Left lung (tissue), 10 donors: Measurements from ENCODE around the gene EIF2S1. TPM values are rescaled to one million over a fixed set of nuclear protein-coding genes. Genes with fewer than 3 reads are reported as not detected.

ENCODE experiments used
- ATAC-seq: fragments of 200-7000 bp; cut with Tn5 transposase; one replicate; pipeline ENCODE4 v1.9.1; 2020; ENCODE audit warnings: moderate library complexity
- DNase-seq, 4 donors: peaks; one replicate each; pipeline ENCODE4 v3.0.0-alpha.2; 2013 to 2020
- H3K27ac ChIP-seq, 2 donors: fragments of 200-600 bp; sonication (generic) in 1 of 2; one replicate each; pipeline versions ENCODE4 v1.5.0 to v1.8.0; 2020 to 2021
- H3K27me3 ChIP-seq, 2 donors: fragments of 200-600 bp; sonication (generic) in 1 of 2; one replicate each; pipeline versions ENCODE4 v1.5.0 to v1.8.0; 2020 to 2021
- H3K36me3 ChIP-seq, 2 donors: fragments of 200-600 bp; sonication (generic) in 1 of 2; one replicate each; pipeline versions ENCODE4 v1.5.0 to v1.8.0; 2020 to 2021
- H3K4me1 ChIP-seq, 2 donors: fragments of 200-600 bp; one replicate each; pipeline ENCODE4 v1.8.0; 2021
- H3K4me3 ChIP-seq, 2 donors: fragments of 200-600 bp; sonication (generic) in 1 of 2; one replicate each; pipeline versions ENCODE4 v1.5.0 to v1.8.0; 2020 to 2021; ENCODE audit warnings: mild to moderate bottlenecking in 1 of 2
- H3K9me3 ChIP-seq, 2 donors: fragments of 200-600 bp; sonication (generic) in 1 of 2; one replicate each; pipeline versions ENCODE4 v1.5.0 to v1.8.0; 2020 to 2021
- CTCF ChIP-seq, 2 donors: fragments of 200-600 bp; sonication (generic) in 1 of 2; IDR thresholded peaks; one replicate each; pipeline versions ENCODE4 v1.5.0 to v1.8.0; 2021; ENCODE audit warnings: antibody characterized with exemption in 2 of 2
- intact Hi-C, 2 donors: fragments of 100-400 bp; cut with DNase I; formaldehyde crosslinking; loops; one replicate each; pipeline versions ENCODE4 v1.11.2 to v1.14.2; 2022
- polyA plus RNA-seq, 6 donors: library from polyadenylated mRNA; unstranded; fragments of 120-200 nt; gene quantifications; one replicate each; pipeline ENCODE4 v1.2.1, GENCODE V29; 2013; ENCODE audit not compliant: insufficient read length in 6 of 6
- total RNA-seq, 2 donors: library from RNA; stranded (reverse); fragmentation: NEBNext Ultra II Directional; extraction: Animal tissue kit (Norgen Biotek cat#: 25700); gene quantifications; one replicate each; pipeline ENCODE4 v1.2.1, GENCODE V29; 2021
- donor health status: DM: no; HTN: yes; CAD: no.
- donor health status: DM: no; HTN: no; CAD: no.

The EIF2S1 gene
- total and polyA plus RNA-seq, 8 donors: 64.0 to 99.4 (median 84.9) TPM

GRCh38 chr14:67421356-67422224 is 61.5 kb downstream of the EIF2S1 start:
- H3K4me1 ChIP-seq: no peaks in the 10 kb centered on the region
- peaks cover 0 to 11% of the 10 kb centered on the region in 2 donors for H3K27me3 ChIP-seq
- ATAC-seq: no peak
- DNase-seq: no peak
- H3K4me3 ChIP-seq: no peak overlapping the region
- no peaks in the 10 kb centered on the region for H3K9me3 ChIP-seq
- no peak overlapping the region for H3K27ac ChIP-seq
- TF ChIP-seq CTCF (IDR thresholded peaks at IDR 0.05): no peak
- intact Hi-C loops: no loop called here
- no peaks in the 10 kb centered on the region for H3K36me3 ChIP-seq

DNA sequence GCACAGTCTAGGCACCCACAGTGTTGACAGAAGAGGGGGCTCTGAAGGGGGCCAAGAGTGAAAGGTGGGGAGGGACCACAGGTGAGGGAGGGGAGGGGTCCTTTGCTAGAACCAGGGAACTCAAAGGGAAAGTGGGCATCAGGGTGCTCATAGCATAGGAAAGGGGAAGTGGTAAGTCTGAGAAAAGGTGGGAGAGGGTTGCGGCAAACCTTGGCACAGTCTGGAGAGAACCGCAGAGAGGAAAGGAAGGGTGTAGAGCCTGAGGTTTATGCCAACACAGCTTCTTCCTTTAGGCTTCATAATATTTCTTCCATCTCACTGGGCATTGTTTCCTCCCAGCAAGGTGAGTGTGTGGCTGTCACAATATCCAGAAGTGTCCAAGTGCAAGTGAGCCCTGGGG is 63.3 kb downstream of the EIF2S1 start:
- no peak for TF ChIP-seq CTCF (IDR thresholded peaks at IDR 0.05)
- intact Hi-C loops: no loop called here
- Histone ChIP-seq H3K4me1 (peaks cover 0 to 3% of the 10 kb centered on the region in 2 donors), H3K27ac (no peak overlapping the region), H3K36me3 (no peaks in the 10 kb centered on the region), H3K27me3 (peaks cover 0 to 15% of the 10 kb centered on the region in 2 donors), H3K4me3 (no peak overlapping the region), H3K9me3 (no peaks in the 10 kb centered on the region)
- DNase-seq: no peak
- no peak for ATAC-seq

GRCh38 chr14:67424539-67424938 is 64.4 kb downstream of the EIF2S1 start:
- Histone ChIP-seq H3K4me1 (peaks cover under 1 to 3% of the 10 kb centered on the region in 2 donors), H3K27ac (no peak overlapping the region), H3K27me3 (peaks cover 0 to 15% of the 10 kb centered on the region in 2 donors), H3K9me3 (no peaks in the 10 kb centered on the region), H3K36me3 (no peaks in the 10 kb centered on the region), H3K4me3 (no peak overlapping the region)
- DNase-seq (no peak), ATAC-seq (no peak)
- intact Hi-C loops: no loop called here
- no peak for TF ChIP-seq CTCF (IDR thresholded peaks at IDR 0.05)

GRCh38 chr14:67425608-67426007 is 65.5 kb downstream of the EIF2S1 start:
- intact Hi-C loops: loop anchor here in 1 of 2 donors (5.0 kb wide), 1 partner anchor 147 kb away; no protein-coding TSS in a partner anchor

More at GRCh38 chr14:67425608-67426007, 65.5 kb downstream of the EIF2S1 start:
- Histone ChIP-seq H3K27ac (no peak overlapping the region), H3K36me3 (no peaks in the 10 kb centered on the region), H3K4me1 (peaks cover 2 to 3% of the 10 kb centered on the region in 2 donors), H3K4me3 (no peak overlapping the region), H3K27me3 (peaks cover 0 to 15% of the 10 kb centered on the region in 2 donors), H3K9me3 (no peaks in the 10 kb centered on the region)
- DNase-seq (no peak), ATAC-seq (no peak)
- no peak for TF ChIP-seq CTCF (IDR thresholded peaks at IDR 0.05)
